GM18870 (cell line): ENCODE measurements around the gene CFAP299.
"Not testable (repeated sequence)": the region's sequence is repeated elsewhere in the genome, so short reads cannot be mapped to it uniquely, and the experiment has no call there.

Experiments
- ATAC-seq: cut with Tn5 transposase; IDR thresholded peaks from one replicate; pipeline ENCODE4 v1.9.1; 2021; ENCODE audit warnings: moderate library complexity; ENCODE audit not compliant: unreplicated experiment

The CFAP299 gene

DNA sequence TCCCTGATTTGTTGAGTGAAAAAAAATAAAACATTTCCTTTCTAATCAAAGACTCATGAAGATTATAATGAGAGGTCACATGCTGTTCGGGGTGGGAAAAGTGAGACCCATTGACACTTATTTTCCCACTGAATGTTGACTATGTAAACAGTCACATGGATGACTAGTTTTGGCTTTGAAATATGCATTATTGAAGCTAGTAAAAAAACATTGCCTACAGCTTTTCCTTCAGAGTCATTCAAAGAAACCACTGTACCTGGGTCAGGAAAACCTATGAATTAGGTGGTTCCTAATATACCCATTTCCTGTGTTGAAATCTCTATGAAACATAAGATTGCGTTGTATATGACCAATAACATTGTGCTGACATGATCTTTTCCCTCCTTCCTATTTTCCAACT is 251.2 kb downstream of the CFAP299 start:
- no peak for ATAC-seq

DNA sequence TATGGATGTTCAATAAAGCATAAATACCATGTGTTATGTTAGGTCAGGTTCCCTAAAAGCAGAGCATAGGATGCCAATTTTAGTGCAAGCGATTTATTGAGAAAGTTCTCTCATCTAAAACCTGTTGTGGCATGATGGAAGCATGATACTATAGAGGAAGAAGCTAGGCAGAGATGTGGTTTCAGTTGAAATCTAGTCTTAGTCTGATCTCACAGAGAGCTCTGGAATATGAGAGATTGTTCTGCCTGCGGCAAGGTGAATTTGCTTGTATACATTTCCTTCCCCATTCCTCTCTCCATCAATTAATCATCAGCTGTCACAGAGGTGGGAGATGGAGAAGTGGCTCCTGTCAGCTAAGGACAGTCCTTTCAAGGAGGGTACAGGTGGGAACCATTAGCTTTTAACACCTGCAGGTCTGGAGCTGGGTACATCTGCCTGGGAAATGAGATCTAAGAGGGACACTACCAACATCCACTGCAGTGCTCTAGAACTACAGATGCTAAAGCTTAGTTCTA is 252.4 kb downstream of the CFAP299 start:
- no peak for ATAC-seq

DNA sequence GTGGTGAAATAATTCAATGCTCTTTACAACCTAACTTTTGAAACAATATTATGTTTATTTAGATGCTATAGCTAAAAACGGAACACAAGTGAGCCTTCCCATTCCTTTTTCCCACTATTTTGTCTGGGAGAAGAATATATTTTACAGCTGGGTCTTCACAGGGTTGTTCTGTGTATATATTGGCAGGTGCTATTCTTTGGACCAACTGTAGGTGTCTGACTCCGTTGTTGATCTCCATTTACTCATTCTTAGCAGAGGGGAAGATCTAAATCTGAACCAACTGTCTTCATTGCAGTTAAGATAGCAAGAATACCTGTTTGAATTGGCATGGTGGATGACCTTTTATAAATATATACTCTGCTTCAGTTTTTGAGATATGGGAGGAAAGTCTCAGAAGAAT is 257.4 kb downstream of the CFAP299 start:
- ATAC-seq: peak; percentile 63

DNA sequence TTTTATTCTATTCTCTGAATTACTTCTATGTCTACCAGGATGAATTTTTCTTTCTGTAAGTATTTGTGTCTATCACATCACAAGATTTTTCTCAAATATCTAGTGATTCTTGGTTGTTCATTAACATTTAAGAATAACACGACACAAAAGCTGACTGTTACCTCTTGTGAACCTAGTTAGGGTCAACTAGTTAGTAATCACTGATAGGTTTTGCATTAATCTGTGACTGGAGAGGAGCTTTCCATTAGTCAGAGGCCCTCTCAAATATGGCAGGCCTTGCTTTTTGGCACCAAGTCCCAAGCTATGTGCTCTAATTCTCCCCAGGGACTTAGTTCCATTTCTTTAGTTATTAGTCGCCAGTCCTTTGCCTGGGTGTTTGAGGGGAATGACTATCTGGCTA is 259.2 kb downstream of the CFAP299 start:
- ATAC-seq: no peak

DNA sequence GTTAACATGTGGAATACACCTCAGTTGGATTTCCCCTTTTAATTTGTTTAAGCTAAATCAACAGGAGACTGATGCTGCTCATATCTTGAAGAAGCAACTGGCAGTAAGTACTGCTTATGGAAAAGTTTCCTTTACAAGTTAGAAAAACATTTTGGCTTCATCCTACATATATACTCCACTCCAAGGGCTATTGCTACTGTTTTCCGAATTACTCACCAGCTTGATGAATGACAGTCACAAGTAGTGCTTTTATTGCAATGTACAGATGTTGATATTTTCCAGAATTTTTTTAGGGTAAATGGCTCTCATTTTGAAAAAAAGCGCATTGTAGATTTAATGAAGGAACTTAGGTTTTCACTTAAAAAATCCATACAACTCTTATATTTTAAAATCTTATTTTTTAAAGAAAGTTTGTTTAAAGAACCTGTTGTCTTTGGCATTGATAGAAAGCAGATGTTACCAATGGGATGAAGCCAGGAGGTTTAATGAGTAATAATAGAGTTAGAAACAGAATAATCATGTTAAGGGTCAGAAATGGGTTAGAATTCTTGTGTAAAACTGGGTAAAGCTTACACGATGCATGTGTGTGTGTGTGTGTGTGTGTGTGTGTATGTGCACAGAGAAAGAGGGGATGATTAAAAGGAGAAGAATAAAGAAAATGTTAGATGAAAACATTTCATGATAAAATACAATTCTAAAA is 272.9 kb downstream of the CFAP299 start:
- no peak for ATAC-seq

DNA sequence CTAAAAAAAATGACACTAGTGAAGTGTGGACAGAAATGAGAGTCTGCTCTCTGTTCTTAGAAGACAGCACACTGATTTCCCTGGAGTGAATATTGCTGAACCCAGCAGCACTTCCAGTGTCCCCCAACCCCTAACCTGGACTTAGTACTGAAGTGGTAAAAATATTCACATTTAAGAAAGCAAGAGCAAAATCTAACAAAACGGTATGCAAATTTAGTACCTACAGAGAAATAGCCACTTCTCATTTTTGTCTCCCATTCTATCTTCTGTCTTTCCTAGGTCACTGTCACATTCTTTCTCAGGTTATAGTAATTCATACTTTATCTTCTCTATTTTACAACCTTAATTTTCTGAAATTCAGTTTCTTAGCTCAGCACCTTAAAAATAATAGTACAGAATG is 274.7 kb downstream of the CFAP299 start:
- no peak for ATAC-seq

DNA sequence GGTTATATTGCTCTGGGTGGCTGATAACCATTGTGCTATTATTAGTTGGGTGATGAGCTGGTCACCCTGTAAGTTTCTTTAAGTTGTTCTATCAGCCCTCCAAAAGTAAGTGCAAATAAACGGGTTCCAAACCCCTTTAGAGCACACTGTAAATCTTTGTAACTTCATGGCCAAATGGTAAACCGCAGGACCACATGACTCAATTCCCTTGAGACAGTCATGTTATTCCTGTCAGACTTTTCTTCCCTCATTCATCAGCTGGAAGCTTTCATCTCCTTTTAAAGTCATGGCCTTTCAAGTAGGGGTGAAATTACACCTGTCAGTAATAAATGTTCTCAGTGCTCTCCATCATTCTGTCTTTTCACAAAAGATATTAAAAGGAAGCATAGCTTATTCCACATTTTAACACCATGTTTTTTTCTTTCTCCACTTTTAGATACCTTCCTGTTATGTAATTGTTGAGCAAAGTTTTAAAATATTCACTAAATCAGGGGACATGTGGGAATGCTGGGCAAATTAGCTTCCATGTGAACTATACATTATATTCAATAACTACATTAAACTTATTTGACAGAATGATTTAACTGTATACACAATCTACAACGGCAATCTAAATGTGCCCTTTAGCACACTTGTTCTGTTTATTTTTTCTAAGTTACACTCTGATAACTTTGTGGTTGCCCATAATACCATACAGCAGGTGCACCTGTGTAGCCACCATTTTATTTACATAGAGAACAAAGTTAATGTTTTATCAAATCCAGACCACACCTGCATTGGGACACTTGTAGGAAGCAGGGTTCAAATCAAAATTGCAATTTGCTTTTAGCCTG is 275.5 kb downstream of the CFAP299 start:
- ATAC-seq: peak; percentile 86

DNA sequence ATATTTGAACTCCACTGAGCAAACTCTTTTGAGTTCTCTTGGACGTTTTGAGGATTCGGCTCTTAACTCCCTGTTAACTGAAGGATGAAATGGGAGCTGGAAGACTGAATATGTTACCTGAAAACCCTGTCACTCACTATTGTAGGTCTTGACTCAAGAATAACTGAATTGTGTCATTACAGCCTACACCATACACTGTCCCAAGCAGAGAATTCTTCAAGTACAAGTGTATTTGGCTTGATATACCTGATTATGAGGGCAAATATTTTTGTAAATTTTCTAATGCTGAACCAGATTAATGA is 276.1 kb downstream of the CFAP299 start:
- peak; percentile 8 for ATAC-seq

DNA sequence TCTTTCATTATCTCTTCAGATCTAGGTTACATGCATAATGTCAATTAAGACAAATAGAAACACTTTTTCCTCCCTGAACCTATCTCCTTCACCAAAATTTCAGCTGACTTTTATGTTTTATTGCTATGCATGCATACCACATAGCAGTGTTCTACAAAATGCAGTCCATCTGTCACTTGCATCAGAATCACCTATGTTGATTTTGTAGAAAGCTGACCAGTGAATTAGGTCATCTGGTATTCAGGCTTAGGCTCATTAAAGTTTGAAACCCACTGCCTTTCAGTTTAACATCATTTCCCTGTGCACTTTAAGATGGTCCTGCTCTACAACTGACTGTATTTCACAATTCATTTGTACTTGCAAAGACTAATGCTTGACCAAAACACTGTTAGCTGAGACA is 277.9 kb downstream of the CFAP299 start:
- no peak for ATAC-seq

DNA sequence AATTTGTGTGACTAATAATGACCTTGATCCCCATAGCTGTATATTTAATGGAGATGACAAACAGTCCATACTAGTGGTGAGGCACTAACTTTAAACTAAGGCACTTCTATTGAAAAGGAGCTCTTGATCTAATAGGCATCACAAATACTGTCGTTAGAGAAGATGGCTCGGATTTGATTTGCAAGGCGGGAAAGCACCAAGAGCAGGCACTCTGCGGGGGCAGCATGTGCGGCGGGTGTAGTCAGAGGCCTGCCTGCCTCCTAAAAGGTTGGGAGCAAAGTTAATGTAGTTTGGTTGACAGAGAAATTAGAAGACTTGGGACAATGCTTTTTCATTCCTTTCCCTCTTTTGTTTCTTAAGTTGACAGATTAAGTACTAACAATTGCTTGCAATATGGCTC is 278.8 kb downstream of the CFAP299 start:
- no peak for ATAC-seq

DNA sequence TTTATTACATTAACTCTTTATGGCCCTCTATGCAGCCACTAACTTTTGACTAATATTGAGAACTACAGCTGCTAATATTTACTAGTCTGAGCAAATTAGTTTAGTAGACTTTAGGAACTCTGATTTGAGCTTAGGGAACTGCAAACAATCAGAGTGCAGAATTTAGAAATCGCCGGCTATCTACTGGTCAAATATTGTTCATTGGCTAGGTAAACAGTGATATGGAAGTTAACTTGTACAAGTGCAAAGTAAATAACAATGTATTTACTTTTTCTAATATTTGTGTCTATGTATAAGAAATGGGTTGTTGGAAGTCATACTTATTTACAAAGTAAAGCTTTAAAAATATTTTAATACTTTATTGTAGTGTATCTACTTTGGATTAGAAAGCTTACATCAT is 279.6 kb downstream of the CFAP299 start:
- ATAC-seq: no peak

DNA sequence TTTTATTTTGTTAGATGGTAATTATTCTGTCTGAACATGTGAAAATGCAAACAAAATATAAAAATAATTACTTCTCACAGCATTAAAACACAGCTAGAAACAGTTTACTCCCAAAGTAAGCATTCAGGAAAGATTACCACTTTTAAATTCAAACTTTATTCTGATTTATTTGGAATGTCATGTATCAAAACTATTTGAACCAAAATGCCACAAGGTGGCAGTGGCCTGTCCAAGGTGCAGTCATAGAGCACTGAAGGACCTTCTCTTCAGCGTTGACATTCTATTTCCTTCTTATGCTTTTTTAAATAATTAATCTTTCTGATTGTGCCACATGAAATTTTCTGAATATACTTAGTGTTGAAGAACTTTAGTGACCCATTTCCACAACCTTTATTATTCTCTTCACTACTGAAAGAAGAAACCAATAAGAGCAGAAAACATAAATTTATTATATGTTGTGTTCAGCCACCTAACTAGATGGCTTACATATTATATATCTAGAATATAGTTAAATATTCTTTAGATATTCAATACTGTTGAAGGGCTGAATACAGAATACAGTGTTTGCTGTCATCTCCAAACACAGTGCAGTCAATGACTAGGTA is 283.6 kb downstream of the CFAP299 start:
- ATAC-seq: no peak

DNA sequence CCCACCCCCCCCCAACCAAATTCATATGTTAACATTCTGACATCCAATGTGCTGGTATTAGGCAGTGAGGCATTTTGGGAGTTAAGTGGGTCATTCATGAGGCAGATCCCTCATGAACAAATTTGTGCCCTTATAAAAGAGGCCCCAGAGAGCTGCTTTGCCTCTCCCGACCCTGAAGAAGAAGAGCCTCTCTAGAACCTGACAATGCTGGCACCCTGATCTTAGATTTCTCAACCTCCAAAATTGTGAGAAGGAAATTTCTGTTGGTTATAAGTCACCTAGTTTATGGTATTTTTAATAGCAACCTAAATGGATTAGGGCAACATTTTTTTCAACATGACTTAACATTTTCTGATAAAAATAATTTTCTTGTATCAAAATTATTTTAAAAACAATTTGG is 296.3 kb downstream of the CFAP299 start:
- no peak for ATAC-seq

DNA sequence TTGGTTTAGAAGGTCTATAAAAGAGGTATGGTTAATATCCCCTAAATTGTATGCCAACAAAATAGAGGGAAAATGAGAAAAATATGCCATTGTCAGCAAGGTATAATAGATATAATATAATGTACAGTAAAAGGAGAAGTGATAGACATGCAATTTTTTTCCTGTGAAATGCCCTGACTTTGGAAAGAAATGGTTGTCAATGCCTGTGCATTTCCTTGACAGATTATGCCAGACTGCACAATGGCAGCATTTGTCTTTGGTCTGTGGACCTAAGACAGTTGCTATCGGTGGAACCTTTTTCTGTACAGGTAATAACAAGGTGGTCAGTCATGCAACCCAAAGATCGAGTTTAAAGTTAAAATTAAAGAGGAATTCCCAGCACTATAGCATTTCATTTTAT is 301.7 kb downstream of the CFAP299 start:
- ATAC-seq: no peak

DNA sequence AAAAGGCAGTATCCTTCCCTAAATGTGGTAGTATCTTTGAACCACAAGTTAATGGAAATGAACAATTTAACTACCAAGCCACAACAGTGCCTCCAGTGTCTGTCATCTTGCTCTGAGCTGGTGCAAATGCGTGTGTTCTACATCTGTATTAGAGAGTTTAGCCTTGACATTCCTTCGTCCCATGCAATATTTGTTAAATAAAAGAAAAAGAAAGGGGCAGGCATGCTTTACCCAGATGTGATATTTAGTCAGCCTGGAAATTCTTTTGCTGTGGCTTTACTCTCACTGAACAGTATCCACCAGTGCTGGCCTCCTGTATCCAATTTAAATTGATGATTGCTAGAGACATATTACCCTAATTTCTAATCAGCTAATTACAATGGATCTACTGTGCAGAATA is 310.5 kb downstream of the CFAP299 start:
- ATAC-seq: no peak

DNA sequence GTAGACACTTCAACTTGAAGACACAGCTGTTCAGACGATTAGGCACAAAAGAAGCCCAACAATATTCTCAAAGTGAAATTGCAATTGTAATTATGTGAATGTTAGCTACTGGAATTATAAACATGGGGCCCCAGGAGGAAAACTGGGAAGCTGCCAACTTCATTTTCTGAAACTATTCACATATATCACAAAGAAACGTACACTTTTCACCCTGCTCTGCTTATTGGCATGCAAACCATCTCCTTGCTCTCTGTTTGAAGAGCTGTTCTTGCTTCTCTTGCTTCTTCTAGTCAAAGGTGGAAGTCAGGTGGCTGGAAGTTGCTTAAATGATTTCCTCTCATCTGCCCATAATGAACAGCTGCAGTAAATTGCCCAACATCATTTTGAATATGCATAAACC is 320.1 kb downstream of the CFAP299 start:
- ATAC-seq: no peak

DNA sequence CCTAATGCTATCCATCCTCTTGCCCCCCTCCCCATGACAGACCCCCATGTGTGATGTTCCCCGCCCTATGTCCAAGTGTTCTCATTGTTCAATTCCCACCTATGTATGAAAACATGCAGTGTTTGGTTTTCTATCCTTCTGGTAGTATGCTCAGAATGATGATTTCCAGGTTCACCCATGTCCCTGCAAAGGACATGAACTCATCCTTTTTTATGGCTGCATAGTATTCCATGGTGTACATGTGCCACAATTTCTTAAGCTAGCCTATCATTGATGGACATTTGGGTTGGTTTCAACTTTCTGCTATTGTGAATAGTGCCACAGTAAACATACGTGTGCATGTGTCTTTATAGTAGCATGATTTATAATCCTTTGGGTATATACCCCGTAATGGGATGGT is 334.6 kb downstream of the CFAP299 start:
- not testable (repeated sequence) for ATAC-seq

DNA sequence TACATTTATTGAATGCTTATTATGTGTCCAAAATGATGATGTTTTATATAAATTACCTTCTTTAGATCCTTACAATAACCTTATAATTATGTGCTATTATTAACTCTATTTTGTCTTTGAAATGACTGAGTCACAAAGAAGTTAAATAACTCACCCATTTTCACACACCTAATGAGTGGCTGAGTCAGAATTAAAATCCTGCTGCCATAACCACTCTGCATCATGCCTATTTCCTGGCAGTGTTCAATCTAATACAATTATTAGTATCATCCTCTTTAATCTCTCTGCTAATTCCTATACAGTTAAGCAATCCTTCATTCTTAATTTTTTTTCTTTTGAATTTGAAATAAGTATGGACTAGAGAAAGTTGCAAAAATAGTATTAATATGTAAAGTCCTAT is 342.9 kb downstream of the CFAP299 start:
- no peak for ATAC-seq

DNA sequence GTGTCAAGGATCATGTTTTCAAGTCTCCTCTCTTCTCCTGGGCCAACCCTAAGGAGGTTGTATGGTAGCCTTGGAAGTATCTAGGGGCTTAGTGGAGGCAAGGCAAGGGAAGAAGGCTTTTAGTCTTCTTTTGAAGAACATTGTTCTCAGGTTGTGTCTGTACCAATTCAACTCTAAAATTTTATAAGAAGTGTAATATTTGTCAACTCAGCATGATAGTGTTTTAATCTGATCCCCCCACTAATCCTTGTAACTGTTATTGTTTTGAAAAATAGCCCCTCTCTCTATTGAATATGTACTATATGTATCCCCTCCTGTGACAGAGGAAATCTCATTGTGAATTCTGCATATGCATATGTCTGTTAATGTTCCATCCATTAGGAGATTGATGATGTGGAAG is 345.4 kb downstream of the CFAP299 start:
- no peak for ATAC-seq

DNA sequence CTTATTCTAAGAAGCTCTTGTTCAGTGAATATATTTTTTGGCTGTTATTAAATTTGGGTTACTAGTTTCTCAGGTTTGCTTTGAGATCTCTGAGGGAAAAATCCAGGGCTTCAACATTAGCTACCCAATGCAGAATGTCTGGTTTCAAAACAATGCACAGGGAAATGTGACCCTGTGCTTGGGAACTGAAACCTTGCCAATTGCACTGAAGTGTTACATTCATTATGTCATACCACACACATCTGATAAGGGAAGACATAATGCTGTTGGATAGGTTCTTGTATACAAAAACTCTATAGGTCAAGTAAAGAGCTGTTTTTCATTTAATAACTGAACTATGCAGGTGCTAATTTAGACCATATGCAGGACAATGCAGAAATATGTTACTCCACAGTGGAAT is 349.7 kb downstream of the CFAP299 start:
- ATAC-seq: no peak

DNA sequence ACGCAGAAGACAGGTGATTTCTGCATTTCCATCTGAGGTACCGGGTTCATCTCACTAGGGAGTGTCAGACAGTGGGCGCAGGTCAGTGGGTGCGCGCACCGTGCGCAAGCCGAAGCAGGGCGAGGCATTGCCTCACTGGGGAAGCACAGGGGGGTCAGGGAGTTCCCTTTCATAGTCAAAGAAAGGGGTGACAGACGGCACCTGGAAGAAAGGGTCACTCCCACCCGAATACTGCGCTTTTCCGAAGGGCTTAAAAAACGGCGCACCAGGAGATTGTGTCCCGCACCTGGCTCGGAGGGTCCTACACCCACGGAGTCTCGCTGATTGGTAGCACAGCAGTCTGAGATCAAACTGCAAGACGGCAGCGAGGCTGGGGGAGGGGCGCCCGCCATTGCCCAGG is 352.2 kb downstream of the CFAP299 start:
- ATAC-seq: not testable (repeated sequence)

DNA sequence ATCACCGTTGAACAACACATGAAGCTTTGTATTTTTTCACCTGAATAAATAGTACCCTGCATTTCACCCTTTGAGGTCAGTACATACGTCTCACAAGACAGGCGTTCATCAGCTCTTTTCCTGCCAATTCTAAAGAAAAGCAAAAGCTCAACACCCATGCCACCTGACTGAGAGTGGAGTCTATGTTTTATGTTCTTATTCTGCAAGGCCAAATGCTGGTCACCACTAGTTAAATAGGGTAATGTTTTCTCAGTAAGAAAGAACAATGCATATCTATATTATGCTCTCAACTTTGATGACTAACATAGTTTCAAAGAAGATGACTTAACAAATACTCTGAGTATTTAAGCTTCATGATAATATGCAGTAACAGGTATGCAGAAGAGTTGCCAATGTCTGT is 358.6 kb downstream of the CFAP299 start:
- ATAC-seq: no peak
